ENCODE measurements around the gene FOXJ3. TPM values are rescaled to one million over a fixed set of nuclear protein-coding genes. Genes with fewer than 3 reads are reported as not detected.

Gene FOXJ3
- total and polyA plus RNA-seq, 2 experiments from 2014 or later = 19.0 to 39.0 TPM

GRCh38 chr1:42258218-42258617 lies 76.8 kb downstream of the FOXJ3 start:
- H3K4me1 ChIP-seq (ENCODE audit: insufficient read depth) = peaks cover 19% of the 10 kb centered on the region
- TF ChIP-seq EZH2phosphoT487 (IDR thresholded peaks at IDR 0.05; ENCODE audit: low read depth, severe bottlenecking, unreplicated experiment) = no peak
- H3K9me2 ChIP-seq (replicated peaks; ENCODE audit: insufficient read depth) = no peaks in the 10 kb centered on the region
- H4K20me1 ChIP-seq (ENCODE audit: insufficient read depth, poor library complexity, severe bottlenecking) = peaks cover 33% of the 10 kb centered on the region
- WGBS (ENCODE audit: low lambda C conversion rate, missing lambda C conversion rate) = 86% methylated on average over 1 of the region's 1 CpG
- H3K27me3 ChIP-seq = no peaks in the 10 kb centered on the region
- no peak for DNase-seq (ENCODE audit: low spot score)
- H3K9me3 ChIP-seq (ENCODE audit: low read depth) = no peaks in the 10 kb centered on the region
- H3K79me2 ChIP-seq = peaks cover 69% of the 10 kb centered on the region
- no peak overlapping the region for H3K4me3 ChIP-seq
- no peak overlapping the region for H2AFZ ChIP-seq
- no peak overlapping the region for H3K4me2 ChIP-seq
- H3K36me3 ChIP-seq (replicated peaks; ENCODE audit: insufficient read depth, low read depth) = peaks cover 4% of the 10 kb centered on the region
- no peak overlapping the region for H3K27ac ChIP-seq

- no peak overlapping the region for H3K4me3 ChIP-seq
- no peaks in the 10 kb centered on the region for H3K36me3 ChIP-seq (replicated peaks; ENCODE audit: insufficient read depth, low read depth)
- no peaks in the 10 kb centered on the region for H3K27me3 ChIP-seq
- no peak overlapping the region for H3K27ac ChIP-seq
- H3K9me2 ChIP-seq (replicated peaks; ENCODE audit: insufficient read depth) = no peaks in the 10 kb centered on the region
- no peaks in the 10 kb centered on the region for H3K4me1 ChIP-seq (ENCODE audit: insufficient read depth)
- peaks cover 61% of the 10 kb centered on the region for H3K79me2 ChIP-seq
- DNase-seq (ENCODE audit: low spot score) = no peak
- H3K4me2 ChIP-seq = no peak overlapping the region
- WGBS (ENCODE audit: low lambda C conversion rate, missing lambda C conversion rate) = 100% methylated on average over 1 of the region's 1 CpG
- H3K9me3 ChIP-seq (ENCODE audit: low read depth) = no peaks in the 10 kb centered on the region
- peaks cover 12% of the 10 kb centered on the region for H4K20me1 ChIP-seq (ENCODE audit: insufficient read depth, poor library complexity, severe bottlenecking)
- no peak for TF ChIP-seq EZH2 (IDR thresholded peaks at IDR 0.05; ENCODE audit: borderline replicate concordance)
- TF ChIP-seq CTCF (IDR thresholded peaks at IDR 0.05; ENCODE audit: poor library complexity) = no peak
- no peak for TF ChIP-seq EZH2phosphoT487 (IDR thresholded peaks at IDR 0.05; ENCODE audit: low read depth, severe bottlenecking, unreplicated experiment)
- no peak overlapping the region for H2AFZ ChIP-seq
Observed at GRCh38 chr1:42251042-42251441, 84.0 kb downstream of the FOXJ3 start.

GRCh38 chr1:42250164-42250563 lies 84.9 kb downstream of the FOXJ3 start:
- Histone ChIP-seq H3K27ac (no peak overlapping the region), H2AFZ (no peak overlapping the region), H3K27me3 (no peaks in the 10 kb centered on the region), H3K4me3 (no peak overlapping the region), H3K4me1 (ENCODE audit: insufficient read depth) (no peaks in the 10 kb centered on the region), H4K20me1 (ENCODE audit: insufficient read depth, poor library complexity, severe bottlenecking) (peaks cover 17% of the 10 kb centered on the region), H3K9me2 (replicated peaks; ENCODE audit: insufficient read depth) (no peaks in the 10 kb centered on the region), H3K4me2 (no peak overlapping the region), H3K79me2 (peaks cover 61% of the 10 kb centered on the region), H3K36me3 (replicated peaks; ENCODE audit: insufficient read depth, low read depth) (no peaks in the 10 kb centered on the region), H3K9me3 (ENCODE audit: low read depth) (no peaks in the 10 kb centered on the region)
- no peak for DNase-seq (ENCODE audit: low spot score)
- TF ChIP-seq CTCF (IDR thresholded peaks at IDR 0.05; ENCODE audit: poor library complexity) (no peak), EZH2 (IDR thresholded peaks at IDR 0.05; ENCODE audit: borderline replicate concordance) (no peak), EZH2phosphoT487 (IDR thresholded peaks at IDR 0.05; ENCODE audit: low read depth, severe bottlenecking, unreplicated experiment) (no peak)
- 82% methylated on average over 3 of the region's 3 CpGs for WGBS (ENCODE audit: low lambda C conversion rate, missing lambda C conversion rate)

DNA sequence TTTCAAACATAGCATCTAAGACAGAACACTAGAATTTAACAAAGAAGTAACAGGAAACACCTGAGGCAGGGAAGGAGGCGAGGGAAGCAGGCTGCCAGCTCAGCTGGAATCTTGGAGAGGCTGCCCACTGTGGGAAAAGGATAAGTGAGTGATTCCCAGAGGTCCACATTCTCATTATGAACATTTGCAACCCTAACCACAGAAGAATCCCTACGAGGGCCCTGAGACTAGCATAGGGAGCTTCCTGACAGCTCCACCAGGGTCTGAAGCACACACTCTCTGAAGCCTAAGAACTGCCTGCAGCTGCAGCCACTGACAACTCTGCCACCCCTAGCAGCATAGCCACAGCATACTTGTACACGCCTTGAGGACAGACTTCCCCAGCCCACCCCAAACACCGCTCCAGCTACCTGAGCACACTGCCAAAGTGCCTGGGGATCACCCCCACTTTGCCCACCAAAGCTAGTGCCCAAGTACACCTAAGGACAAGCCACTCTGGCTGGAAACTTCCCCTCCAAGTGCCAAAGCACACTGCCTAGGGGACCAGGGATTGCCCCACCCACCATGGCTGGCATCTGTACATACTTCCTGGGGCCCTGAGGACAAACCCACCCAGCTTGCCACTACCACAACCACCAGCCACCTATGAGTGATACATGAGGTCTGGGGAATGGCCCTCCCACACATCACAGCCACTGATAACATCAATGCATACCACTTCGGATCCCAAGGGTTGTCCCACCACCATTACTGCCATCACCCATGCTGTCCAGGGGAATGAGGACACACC lies 93.9 kb downstream of the FOXJ3 start:
- H3K36me3 ChIP-seq (replicated peaks; ENCODE audit: insufficient read depth, low read depth) = no peaks in the 10 kb centered on the region
- H3K27ac ChIP-seq = no peak overlapping the region
- no peak overlapping the region for H2AFZ ChIP-seq
- TF ChIP-seq CTCF (IDR thresholded peaks at IDR 0.05; ENCODE audit: poor library complexity) (no peak), EZH2 (IDR thresholded peaks at IDR 0.05; ENCODE audit: borderline replicate concordance) (no peak), EZH2phosphoT487 (IDR thresholded peaks at IDR 0.05; ENCODE audit: low read depth, severe bottlenecking, unreplicated experiment) (no peak)
- H4K20me1 ChIP-seq (ENCODE audit: insufficient read depth, poor library complexity, severe bottlenecking) = peaks cover 14% of the 10 kb centered on the region
- no peak overlapping the region for H3K4me3 ChIP-seq
- H3K4me1 ChIP-seq (ENCODE audit: insufficient read depth) = no peaks in the 10 kb centered on the region
- no peak for DNase-seq (ENCODE audit: low spot score)
- 91% methylated on average over 5 of the region's 5 CpGs for WGBS (ENCODE audit: low lambda C conversion rate, missing lambda C conversion rate)
- H3K9me2 ChIP-seq (replicated peaks; ENCODE audit: insufficient read depth) = no peaks in the 10 kb centered on the region
- H3K79me2 ChIP-seq = peaks cover 95% of the 10 kb centered on the region
- H3K4me2 ChIP-seq = no peak overlapping the region
- peaks cover 15% of the 10 kb centered on the region for H3K9me3 ChIP-seq (ENCODE audit: low read depth)
- no peaks in the 10 kb centered on the region for H3K27me3 ChIP-seq
